Measurements from ENCODE around the gene TTYH1.

TTYH1 gene

GRCh38 chr19:54424660-54425381 is 9.6 kb downstream of the TTYH1 start:
- no peak for DNase-seq

- DNase-seq = no peak
Observed at GRCh38 chr19:54425382-54425723, 10.1 kb downstream of the TTYH1 start.

DNA sequence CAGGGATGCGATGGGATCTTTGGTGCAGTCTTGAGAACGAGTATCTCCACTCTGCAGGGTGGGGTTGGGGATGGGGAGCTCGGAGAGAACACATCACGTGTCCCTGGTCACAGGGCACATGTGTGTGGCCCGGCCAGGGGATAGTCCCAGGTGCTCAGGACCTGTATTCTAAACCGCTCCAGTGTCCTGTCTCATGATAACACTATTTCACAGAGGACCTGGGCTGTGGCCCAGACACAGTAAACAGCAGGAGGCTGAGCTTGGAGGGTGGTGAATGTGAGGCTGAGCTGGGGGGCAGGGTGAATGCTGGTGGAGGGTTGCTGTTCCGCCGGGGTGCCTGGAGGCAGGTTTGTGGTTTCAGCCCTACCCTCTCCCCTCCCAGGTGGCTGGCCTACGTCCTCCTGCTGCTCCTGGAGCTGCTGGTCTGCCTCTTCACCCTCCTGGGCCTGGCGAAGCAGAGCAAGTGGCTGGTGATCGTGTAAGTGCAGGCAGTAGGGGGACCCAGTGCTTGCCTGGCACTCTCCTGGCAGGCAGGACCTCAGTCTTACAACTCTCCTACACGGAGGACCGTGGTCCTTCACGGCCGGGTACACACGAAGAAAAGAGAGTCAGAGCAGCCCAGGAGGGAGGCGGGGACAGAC is 11.1 kb downstream of the TTYH1 start:
- no peak for DNase-seq

- no peak for DNase-seq
Observed at GRCh38 chr19:54427586-54427985, 12.3 kb downstream of the TTYH1 start.

DNA sequence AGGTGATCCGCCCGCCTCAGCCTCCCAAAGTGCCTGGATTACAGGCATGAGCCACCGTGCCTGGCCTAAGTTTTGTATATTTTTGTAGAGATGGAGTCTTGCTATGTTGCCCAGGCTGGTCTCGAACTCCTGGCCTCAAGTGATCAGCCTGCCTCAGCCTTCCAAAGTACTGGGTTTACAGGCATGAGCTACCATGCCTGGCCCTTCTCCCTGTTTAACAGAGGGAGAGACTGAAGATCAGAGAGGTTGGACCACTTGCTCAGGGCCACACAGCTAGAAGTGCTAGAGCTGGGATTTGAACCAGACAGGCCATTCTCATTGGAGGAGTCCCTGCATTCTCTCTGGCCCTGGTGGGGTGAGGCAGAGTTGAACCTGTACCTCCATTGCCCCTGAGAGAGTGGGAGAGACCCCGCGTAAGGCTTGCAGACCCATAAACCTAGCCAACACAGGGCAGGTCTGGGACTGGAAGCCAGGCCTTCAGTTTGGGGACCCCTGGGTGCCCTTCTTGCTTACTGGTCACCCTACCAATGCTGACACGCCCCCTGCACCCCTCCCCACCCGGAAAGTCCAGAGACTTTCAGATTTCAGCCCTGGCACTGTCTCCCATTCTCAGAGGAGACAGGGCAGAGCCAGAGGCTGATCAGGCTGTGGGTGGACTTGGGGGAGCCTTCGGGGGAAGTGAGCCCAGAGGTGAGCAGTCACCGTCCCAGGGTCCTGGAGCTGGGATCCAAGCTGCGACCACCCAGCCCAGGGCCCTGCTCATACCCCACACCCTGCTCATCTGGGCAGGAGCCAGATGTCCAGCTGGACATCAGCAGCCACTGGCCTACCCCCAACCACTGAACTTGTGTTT is 13.3 kb downstream of the TTYH1 start:
- DNase-seq = no peak

GRCh38 chr19:54429176-54429495 is 13.9 kb downstream of the TTYH1 start:
- DNase-seq = no peak

- no peak for DNase-seq
Observed at GRCh38 chr19:54429545-54430227, 14.4 kb downstream of the TTYH1 start.

DNA sequence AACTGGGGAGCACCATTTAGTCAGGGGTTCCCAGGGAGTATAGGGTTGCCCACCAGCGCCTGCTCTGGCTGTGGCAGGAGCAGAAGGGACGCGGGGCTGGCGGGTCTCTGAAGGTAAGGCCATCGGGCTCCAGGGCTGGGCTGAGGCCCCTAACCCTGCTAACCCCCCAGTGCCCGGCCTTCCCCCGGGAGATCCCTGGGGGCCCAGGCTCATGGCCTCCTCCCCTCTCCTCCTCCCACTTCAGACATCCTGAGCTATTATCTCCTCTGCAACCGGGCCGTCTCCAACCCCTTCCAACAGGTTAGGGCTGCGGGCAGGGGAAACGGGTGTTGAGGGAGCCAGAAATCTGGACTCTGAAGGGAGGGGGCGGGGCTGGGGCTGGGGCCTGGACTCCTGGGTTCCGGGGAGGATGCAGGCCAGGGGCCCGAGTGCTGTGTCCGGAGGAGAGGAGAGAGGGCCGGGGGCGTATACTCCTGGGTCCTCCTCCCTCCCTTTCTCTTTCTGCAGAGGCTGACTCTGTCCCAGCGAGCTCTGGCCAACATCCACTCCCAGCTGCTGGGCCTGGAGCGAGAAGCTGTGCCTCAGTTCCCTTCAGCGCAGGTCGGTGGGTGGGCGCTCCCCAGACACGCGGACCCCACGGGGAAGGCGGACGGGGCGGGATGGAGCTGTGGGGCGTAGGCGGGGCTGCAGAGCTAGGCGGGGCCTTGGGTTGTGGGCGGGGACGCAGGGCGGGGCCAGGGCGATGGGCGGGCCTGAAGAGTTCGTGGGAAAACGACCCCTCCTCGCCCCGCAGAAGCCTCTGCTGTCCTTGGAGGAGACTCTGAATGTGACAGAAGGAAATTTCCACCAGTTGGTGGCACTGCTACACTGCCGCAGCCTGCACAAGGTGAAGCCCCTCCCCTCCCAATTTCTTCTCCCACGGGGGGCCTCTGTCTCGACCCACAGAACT is 15.3 kb downstream of the TTYH1 start:
- peak; percentile 68 to 73 for DNase-seq

GRCh38 chr19:54431255-54431838 is 16.1 kb downstream of the TTYH1 start:
- DNase-seq = no peak

DNA sequence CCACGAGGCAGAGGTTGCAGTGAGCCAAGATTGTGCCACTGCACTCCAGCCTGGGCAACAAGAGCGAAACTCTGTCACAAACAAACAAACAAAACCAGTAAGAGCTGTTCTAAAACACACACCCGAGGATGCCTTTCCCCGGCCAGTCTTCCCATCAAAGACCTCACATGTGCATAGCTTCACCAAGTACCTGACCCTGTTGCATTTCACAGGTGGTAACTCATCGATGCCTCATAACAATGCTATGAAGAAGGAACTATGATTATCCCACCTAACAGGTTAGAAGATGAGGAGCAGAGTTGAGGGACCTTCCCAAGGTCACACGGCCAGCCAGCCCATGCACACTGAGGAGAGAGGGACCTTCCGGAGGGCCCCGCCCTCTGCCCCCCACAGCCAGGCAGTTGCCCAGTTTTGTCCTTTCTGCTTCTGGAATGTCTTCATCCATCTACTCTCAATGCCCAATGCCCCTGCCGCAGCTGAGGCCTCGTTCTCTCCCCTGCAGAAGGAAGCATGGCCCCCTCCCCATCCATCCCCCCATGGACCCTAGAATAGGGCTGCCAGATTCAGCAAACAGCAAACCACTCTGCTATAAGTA is 17.0 kb downstream of the TTYH1 start:
- DNase-seq = no peak

GRCh38 chr19:54433697-54434096 is 18.4 kb downstream of the TTYH1 start:
- DNase-seq = no peak

- DNase-seq = no peak
Observed at GRCh38 chr19:54434112-54434872, 19.0 kb downstream of the TTYH1 start.

DNA sequence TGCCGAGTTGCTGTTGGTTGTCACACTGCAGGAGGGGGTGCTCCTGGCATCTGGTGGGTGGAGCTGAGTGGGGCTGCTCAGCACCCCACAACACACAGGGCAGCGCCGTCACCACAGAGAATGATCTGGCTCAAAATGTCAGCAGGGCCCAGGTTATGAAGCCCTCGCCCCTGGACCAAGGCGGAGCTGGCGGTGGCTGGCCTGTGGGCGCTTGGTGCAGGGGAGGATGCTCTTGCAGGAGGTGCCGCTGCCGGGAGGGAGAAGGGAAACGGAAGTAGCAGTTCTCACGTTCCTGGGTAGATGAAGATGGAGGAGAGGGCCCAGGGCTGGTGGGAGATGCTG is 19.6 kb downstream of the TTYH1 start:
- DNase-seq = no peak

DNA sequence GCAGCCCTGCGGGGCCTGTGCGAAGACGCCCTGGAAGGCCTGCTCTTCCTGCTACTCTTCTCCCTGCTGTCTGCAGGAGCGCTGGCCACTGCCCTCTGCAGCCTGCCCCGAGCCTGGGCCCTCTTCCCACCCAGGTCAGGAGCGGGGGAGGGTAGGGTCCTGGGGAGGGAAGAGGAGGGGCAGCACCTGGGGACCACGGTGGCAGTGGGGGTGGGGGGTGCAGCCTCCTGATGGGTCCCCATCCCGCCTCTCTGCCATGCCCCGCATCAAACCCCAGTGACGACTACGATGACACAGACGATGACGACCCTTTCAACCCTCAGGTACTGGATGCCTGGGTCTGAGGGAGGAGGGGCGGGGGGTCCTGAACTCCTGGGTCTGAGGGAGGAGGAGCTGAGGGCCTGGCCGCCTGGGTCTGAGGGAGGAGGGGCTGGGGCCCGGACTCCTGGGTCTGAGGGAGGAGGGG is 20.3 kb downstream of the TTYH1 start:
- no peak for DNase-seq

- no peak for DNase-seq
Observed at GRCh38 chr19:54436031-54436523, 20.8 kb downstream of the TTYH1 start.

GRCh38 chr19:54436628-54437252 is 21.5 kb downstream of the TTYH1 start:
- no peak for DNase-seq

GRCh38 chr19:54439174-54439851 is 24.0 kb downstream of the TTYH1 start:
- peak; percentile 47 to 55 for DNase-seq

DNA sequence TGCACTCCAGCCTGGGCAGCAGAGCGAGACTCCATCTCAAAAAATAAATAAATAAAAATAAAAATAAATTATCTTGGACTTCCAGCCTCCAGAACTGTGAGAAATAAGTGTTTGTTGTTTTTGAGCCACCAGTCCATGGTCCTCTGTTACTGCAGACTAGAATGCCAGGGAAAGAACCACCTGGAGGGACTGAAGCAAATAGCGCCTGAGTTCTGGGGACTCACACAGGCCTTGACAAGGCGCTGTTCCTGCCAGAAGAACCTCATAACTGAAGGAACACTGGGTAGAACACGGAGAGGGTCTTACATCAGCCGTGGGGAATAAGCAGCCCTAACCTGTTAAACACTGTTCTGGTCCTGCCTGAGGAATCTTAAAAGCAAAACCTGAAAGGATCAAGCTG is 25.4 kb downstream of the TTYH1 start:
- DNase-seq = no peak

- no peak for DNase-seq
Observed at GRCh38 chr19:54444737-54445136, 29.5 kb downstream of the TTYH1 start.

All from activated T-cell treated with anti-CD3 and anti-CD28 coated beads, Interleukin-2, amount 50 U/mL, for 48 hours (primary cell).